Astrocyte of the cerebellum (primary cell): ENCODE data around the gene SIN3B.

Experiments
- DNase-seq: peaks from one replicate; pipeline ENCODE4 v3.0.0-alpha.2; 2011; ENCODE audit warnings: low read depth
- H3K4me3 ChIP-seq: 2 replicates; pipeline ENCODE4 v1.5.1; 2011; ENCODE audit warnings: mild to moderate bottlenecking, low read depth, low read length, moderate library complexity
- CTCF ChIP-seq: IDR thresholded peaks from 2 replicates; pipeline ENCODE4 v1.5.1; 2012; ENCODE audit warnings: low read length, low read depth, moderate library complexity, mild to moderate bottlenecking; ENCODE audit errors: missing control alignments
- in situ Hi-C: cut with HindIII; loops from 2 replicates; pipeline ENCODE4 v1.10.0; 2017; ENCODE audit warnings: low sequenced_read_pairs

SIN3B gene

GRCh38 chr19:16883522-16883921 is 54.3 kb downstream of the SIN3B start:
- no peak for TF ChIP-seq CTCF
- in situ Hi-C loops, result loop anchor here (10.0 kb wide), 1 partner anchor 151 kb away; no protein-coding TSS in a partner anchor
- H3K4me3 ChIP-seq, result no peak overlapping the region
- no peak for DNase-seq

- H3K4me3 ChIP-seq, result no peak overlapping the region
- in situ Hi-C loops, result loop anchor here (10.0 kb wide), 1 partner anchor 150 kb away; no protein-coding TSS in a partner anchor
- no peak for TF ChIP-seq CTCF
- no peak for DNase-seq
Observed at GRCh38 chr19:16885166-16885565, 56.0 kb downstream of the SIN3B start.

GRCh38 chr19:16886305-16886880 is 57.2 kb downstream of the SIN3B start:
- no peak overlapping the region for H3K4me3 ChIP-seq
- in situ Hi-C loops, result loop anchor here (10.0 kb wide), 1 partner anchor 148 kb away; no protein-coding TSS in a partner anchor
- no peak for DNase-seq
- TF ChIP-seq CTCF, result no peak

GRCh38 chr19:16887353-16888265 is 58.4 kb downstream of the SIN3B start:
- no peak overlapping the region for H3K4me3 ChIP-seq
- in situ Hi-C loops, result loop anchor here (10.0 kb wide), 1 partner anchor 147 kb away; no protein-coding TSS in a partner anchor
- TF ChIP-seq CTCF, result no peak
- no peak for DNase-seq

- H3K4me3 ChIP-seq, result no peak within 1 kb of the TSS
- no peak for DNase-seq
- in situ Hi-C loops, result loop anchor here (10.0 kb wide), 1 partner anchor 146 kb away; no protein-coding TSS in a partner anchor
- no peak for TF ChIP-seq CTCF
Observed at GRCh38 chr19:16888629-16889365, 59.6 kb downstream of the SIN3B start, which contains the start of gene F2RL3. TSS of gene F2RL3 (plus strand) at chr19:16888999. CDS start at chr19:16889190, 191 bp downstream.

- no peak overlapping the region for H3K4me3 ChIP-seq
Observed at GRCh38 chr19:16889366-16889882, 60.2 kb downstream of the SIN3B start.

More at GRCh38 chr19:16889366-16889882, 60.2 kb downstream of the SIN3B start:
- no peak for DNase-seq
- no peak for TF ChIP-seq CTCF
- in situ Hi-C loops, result loop anchor here (10.0 kb wide), 1 partner anchor 145 kb away; no protein-coding TSS in a partner anchor
